ENCODE data around the gene PPP2R2C.

DNA sequence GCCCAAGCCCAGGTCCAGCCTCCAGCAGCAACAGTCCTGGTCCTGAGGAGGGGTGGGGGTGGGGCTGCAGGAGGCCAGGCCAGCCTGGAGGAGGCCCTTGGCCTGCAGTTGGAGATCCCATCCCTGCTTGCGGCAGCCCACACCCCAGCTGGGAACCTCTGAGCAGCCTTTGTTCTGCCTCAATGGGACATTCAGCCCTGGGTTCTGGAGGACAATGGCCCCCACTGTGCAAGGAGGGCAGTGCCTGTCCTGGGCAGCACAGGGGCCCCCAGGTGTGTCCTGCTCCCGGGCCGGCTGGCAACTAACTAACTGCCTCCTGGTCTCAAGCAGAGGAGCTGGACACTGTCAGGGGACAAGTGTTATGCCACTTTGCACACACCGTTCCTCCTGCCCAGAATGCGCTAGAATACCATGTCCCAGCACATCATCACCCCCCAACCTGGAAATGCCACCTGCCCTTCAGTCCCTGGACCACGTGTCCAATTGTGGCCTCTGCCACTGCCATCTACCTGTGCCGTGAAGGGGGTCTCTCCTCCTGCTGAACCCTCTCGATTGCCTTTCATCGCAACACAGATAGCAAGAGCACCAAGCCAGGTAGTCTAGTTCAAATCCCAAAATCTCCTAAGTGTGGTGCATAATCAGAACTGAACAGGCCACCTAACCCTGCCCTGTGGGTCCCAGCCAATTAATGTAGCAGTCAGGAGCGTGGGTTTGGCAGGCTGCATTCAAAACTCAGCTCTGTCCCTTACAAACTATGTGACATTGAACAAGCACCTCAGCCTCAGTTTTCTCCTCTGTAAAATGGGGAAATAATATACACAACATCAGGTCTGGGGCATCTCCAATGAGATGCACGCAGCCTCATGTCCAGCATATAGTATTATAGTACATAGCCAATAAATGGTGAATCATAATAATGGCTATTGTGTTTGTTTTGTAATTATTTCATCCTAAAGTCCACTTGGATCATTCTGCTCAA lies 8.8 kb downstream of the PPP2R2C start:
- TF ChIP-seq POLR2A (IDR thresholded peaks at IDR 0.05; ENCODE audit: low read depth, low read length) (no peak), RFX5 (IDR thresholded peaks at IDR 0.05; ENCODE audit: low read depth, low read length) (no peak), FOS (IDR thresholded peaks at IDR 0.05; ENCODE audit: low read depth, low read length) (no peak), BHLHE40 (IDR thresholded peaks at IDR 0.05; ENCODE audit: low read depth, low read length) (no peak), MAFK (IDR thresholded peaks at IDR 0.05; ENCODE audit: low read depth, low read length) (no peak), RAD21 (IDR thresholded peaks at IDR 0.05; ENCODE audit: low read length) (no peak), MXI1 (IDR thresholded peaks at IDR 0.05; ENCODE audit: borderline replicate concordance, low read depth, low read length) (no peak), SMC3 (IDR thresholded peaks at IDR 0.05; ENCODE audit: low read depth, low read length) (no peak), RCOR1 (IDR thresholded peaks at IDR 0.05; ENCODE audit: insufficient replicate concordance, low read length) (no peak), CEBPB (IDR thresholded peaks at IDR 0.05; ENCODE audit: low read depth, low read length) (no peak), MAZ (IDR thresholded peaks at IDR 0.05; ENCODE audit: borderline replicate concordance, low read depth, low read length) (no peak)
- TF ChIP-seq, protein P1, sequence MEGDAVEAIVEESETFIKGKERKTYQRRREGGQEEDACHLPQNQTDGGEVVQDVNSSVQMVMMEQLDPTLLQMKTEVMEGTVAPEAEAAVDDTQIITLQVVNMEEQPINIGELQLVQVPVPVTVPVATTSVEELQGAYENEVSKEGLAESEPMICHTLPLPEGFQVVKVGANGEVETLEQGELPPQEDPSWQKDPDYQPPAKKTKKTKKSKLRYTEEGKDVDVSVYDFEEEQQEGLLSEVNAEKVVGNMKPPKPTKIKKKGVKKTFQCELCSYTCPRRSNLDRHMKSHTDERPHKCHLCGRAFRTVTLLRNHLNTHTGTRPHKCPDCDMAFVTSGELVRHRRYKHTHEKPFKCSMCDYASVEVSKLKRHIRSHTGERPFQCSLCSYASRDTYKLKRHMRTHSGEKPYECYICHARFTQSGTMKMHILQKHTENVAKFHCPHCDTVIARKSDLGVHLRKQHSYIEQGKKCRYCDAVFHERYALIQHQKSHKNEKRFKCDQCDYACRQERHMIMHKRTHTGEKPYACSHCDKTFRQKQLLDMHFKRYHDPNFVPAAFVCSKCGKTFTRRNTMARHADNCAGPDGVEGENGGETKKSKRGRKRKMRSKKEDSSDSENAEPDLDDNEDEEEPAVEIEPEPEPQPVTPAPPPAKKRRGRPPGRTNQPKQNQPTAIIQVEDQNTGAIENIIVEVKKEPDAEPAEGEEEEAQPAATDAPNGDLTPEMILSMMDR (conservative IDR thresholded peaks at IDR 0.05; ENCODE audit: low read depth, low read length), result no peak
- TF ChIP-seq, protein P2, sequence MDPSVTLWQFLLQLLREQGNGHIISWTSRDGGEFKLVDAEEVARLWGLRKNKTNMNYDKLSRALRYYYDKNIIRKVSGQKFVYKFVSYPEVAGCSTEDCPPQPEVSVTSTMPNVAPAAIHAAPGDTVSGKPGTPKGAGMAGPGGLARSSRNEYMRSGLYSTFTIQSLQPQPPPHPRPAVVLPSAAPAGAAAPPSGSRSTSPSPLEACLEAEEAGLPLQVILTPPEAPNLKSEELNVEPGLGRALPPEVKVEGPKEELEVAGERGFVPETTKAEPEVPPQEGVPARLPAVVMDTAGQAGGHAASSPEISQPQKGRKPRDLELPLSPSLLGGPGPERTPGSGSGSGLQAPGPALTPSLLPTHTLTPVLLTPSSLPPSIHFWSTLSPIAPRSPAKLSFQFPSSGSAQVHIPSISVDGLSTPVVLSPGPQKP (IDR thresholded peaks at IDR 0.05; ENCODE audit: borderline replicate concordance, low read depth, low read length), result no peak

All from IMR-90 (cell line).